Upper lobe of left lung (tissue), 6 donors: ENCODE data around the gene TMCO5A. TPM values are rescaled to one million over a fixed set of nuclear protein-coding genes. Genes with fewer than 3 reads are reported as not detected.

Experiments
- ATAC-seq, 2 donors: fragments of 200-7000 bp; cut with Tn5 transposase; one replicate each; pipeline ENCODE4 v1.9.1; 2022; ENCODE audit warnings: mild to moderate bottlenecking in 2 of 2, moderate library complexity in 2 of 2; ENCODE audit not compliant: low FRiP score in 2 of 2
- DNase-seq, 2 donors: peaks; one replicate each; pipeline ENCODE4 v3.0.0-alpha.2; 2019 to 2020
- H3K27ac ChIP-seq, 4 donors: fragments of 200-600 bp; sonication (generic); one replicate each; pipeline ENCODE4 v1.5.1; 2016 to 2019
- H3K27me3 ChIP-seq, 4 donors: fragments of 200-600 bp; sonication (generic); one replicate each; pipeline ENCODE4 v1.5.1; 2017 to 2019
- H3K36me3 ChIP-seq, 4 donors: fragments of 200-600 bp; sonication (generic); one replicate each; pipeline ENCODE4 v1.5.1; 2016 to 2019
- H3K4me1 ChIP-seq, 4 donors: fragments of 200-600 bp; sonication (generic); one replicate each; pipeline ENCODE4 v1.5.1; 2018 to 2019
- H3K4me3 ChIP-seq, 4 donors: fragments of 200-600 bp; sonication (generic); one replicate each; pipeline ENCODE4 v1.5.1; 2017 to 2019; ENCODE audit warnings: mild to moderate bottlenecking in 2 of 4, moderate library complexity in 1 of 4
- H3K9me3 ChIP-seq, 4 donors: fragments of 200-600 bp; sonication (generic); one replicate each; pipeline ENCODE4 v1.5.1; 2018 to 2019
- EP300 ChIP-seq, 4 donors: sonication (generic); formaldehyde crosslinking; IDR thresholded peaks; one replicate each; pipeline ENCODE4 v1.5.1; 2017; ENCODE audit warnings: antibody characterized with exemption in 4 of 4, control low read depth in 2 of 4
- POLR2A ChIP-seq, 4 donors: fragments of 450-650 bp; IDR thresholded peaks; one replicate each; pipeline ENCODE4 v1.5.1; 2016 to 2017; ENCODE audit warnings: antibody characterized with exemption in 4 of 4, mild to moderate bottlenecking in 2 of 4
- POLR2AphosphoS5 ChIP-seq, 2 donors: sonication (generic); formaldehyde crosslinking; IDR thresholded peaks; one replicate each; pipeline ENCODE4 v1.5.1; 2017; ENCODE audit warnings: antibody characterized with exemption in 2 of 2
- WGBS, 2 donors: methylation state at CpG; one replicate each; pipeline ENCODE4 v1.1.5; 2017 to 2018; 5-methylcytosine and 5-hydroxymethylcytosine counted together
- total RNA-seq, 6 donors: library from RNA; depleted of rRNA in 4 of 6; stranded (reverse); fragments of >200 nt in 4 of 6; gene quantifications; one replicate each; pipeline versions ENCODE4 v1.1.0 to v1.2.1, GENCODE V29; 2016 to 2021
- TF ChIP-seq, protein P1 (sequence below), 6 experiments: fragments of 450-650 bp in 4 of 6; fragments of 200-600 bp in 2 of 6; sonication (generic) in 2 of 6; IDR thresholded peaks; one replicate each; pipeline ENCODE4 v1.5.1; 2016 to 2019; ENCODE audit warnings: antibody characterized with exemption in 6 of 6
- donor health status: DM: no; HTN: no; CAD: no; lungs with moderate emphysema.
- donor health status: DM: no; HTN: yes; CAD: no; lungs with severe emphysema.

TMCO5A gene
- total RNA-seq, 6 donors from 2014 or later, result 2.0 TPM; not detected in 5

- TF ChIP-seq POLR2A (IDR thresholded peaks at IDR 0.05) (no peak), EP300 (IDR thresholded peaks at IDR 0.05) (no peak), POLR2AphosphoS5 (IDR thresholded peaks at IDR 0.05) (no peak)
- TF ChIP-seq, protein P1, sequence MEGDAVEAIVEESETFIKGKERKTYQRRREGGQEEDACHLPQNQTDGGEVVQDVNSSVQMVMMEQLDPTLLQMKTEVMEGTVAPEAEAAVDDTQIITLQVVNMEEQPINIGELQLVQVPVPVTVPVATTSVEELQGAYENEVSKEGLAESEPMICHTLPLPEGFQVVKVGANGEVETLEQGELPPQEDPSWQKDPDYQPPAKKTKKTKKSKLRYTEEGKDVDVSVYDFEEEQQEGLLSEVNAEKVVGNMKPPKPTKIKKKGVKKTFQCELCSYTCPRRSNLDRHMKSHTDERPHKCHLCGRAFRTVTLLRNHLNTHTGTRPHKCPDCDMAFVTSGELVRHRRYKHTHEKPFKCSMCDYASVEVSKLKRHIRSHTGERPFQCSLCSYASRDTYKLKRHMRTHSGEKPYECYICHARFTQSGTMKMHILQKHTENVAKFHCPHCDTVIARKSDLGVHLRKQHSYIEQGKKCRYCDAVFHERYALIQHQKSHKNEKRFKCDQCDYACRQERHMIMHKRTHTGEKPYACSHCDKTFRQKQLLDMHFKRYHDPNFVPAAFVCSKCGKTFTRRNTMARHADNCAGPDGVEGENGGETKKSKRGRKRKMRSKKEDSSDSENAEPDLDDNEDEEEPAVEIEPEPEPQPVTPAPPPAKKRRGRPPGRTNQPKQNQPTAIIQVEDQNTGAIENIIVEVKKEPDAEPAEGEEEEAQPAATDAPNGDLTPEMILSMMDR (IDR thresholded peaks at IDR 0.05), result no peak
- WGBS, 2 donors, result 43 to 50% methylated on average over 1 of the region's 1 CpG
- Histone ChIP-seq H3K27ac (no peak overlapping the region), H3K9me3 (no peaks in the 10 kb centered on the region), H3K4me1 (no peaks in the 10 kb centered on the region), H3K4me3 (no peak overlapping the region), H3K27me3 (no peaks in the 10 kb centered on the region), H3K36me3 (no peaks in the 10 kb centered on the region)
- DNase-seq (no peak), ATAC-seq (no peak)
These were observed 5.2 kb upstream of the TMCO5A start for GRCh38 chr15:37929238-37929637.

DNA sequence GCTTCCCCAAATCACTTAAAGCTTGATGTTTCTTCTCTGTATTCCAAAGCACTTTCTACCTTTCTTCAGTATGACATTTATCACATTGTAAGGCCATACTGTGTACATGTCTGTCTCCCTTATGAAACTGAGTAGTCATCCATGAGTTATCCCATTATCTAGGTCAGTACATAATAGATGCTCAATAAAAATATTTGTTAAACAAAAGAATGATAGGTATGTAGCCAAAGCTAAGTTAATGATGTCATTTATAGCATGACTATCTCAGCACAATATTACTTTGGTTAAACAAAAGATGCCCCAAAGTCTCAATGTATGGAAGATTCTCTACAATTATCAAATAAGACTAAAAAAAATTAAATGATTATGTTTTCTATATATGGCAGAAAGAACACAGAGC, 3.1 kb upstream of the TMCO5A start:
- no peak for TF ChIP-seq POLR2A (IDR thresholded peaks at IDR 0.05)
- TF ChIP-seq POLR2AphosphoS5 (IDR thresholded peaks at IDR 0.05), result no peak
- TF ChIP-seq EP300 (IDR thresholded peaks at IDR 0.05), result no peak
- TF ChIP-seq, protein P1 (IDR thresholded peaks at IDR 0.05), result no peak
- ATAC-seq (no peak), DNase-seq (no peak)
- Histone ChIP-seq H3K27me3 (no peaks in the 10 kb centered on the region), H3K9me3 (no peaks in the 10 kb centered on the region), H3K4me3 (no peak overlapping the region), H3K4me1 (no peaks in the 10 kb centered on the region), H3K36me3 (no peaks in the 10 kb centered on the region), H3K27ac (no peak overlapping the region)

GRCh38 chr15:37931868-37932267, 2.6 kb upstream of the TMCO5A start:
- WGBS, 2 donors, result 67% methylated on average over 1 of the region's 1 CpG
- no peaks in the 10 kb centered on the region for H3K4me1 ChIP-seq
- DNase-seq, result no peak
- ATAC-seq, result no peak
- no peak for TF ChIP-seq EP300 (IDR thresholded peaks at IDR 0.05)
- TF ChIP-seq, protein P1 (IDR thresholded peaks at IDR 0.05), result no peak
- TF ChIP-seq POLR2AphosphoS5 (IDR thresholded peaks at IDR 0.05), result no peak
- no peak for TF ChIP-seq POLR2A (IDR thresholded peaks at IDR 0.05)
- no peak overlapping the region for H3K4me3 ChIP-seq
- H3K27ac ChIP-seq, result no peak overlapping the region
- no peaks in the 10 kb centered on the region for H3K9me3 ChIP-seq
- H3K36me3 ChIP-seq, result no peaks in the 10 kb centered on the region
- H3K27me3 ChIP-seq, result no peaks in the 10 kb centered on the region

DNA sequence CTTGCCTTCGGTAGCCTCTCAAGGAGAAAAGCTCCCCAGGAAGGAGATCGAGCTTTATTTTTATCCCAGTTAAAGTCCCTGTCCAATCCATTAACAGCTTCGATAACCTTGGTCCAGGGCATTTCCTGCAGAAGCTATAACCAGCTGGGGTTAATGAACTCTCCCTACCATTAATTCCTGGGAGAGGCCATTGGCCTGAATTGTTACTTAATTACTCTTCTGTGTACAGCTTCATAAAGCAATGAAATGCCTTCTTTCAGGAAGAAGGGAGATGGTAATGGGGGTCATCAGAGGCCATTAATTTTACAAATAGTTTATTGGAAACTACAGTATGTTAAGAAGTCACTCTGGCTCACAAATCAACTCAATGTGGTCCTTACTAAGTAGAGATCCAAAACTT, 1.9 kb upstream of the TMCO5A start:
- TF ChIP-seq POLR2A (IDR thresholded peaks at IDR 0.05) (no peak), EP300 (IDR thresholded peaks at IDR 0.05) (no peak), POLR2AphosphoS5 (IDR thresholded peaks at IDR 0.05) (no peak)
- TF ChIP-seq, protein P1 (IDR thresholded peaks at IDR 0.05), result no peak
- DNase-seq, result no peak
- no peaks in the 10 kb centered on the region for H3K27me3 ChIP-seq
- no peaks in the 10 kb centered on the region for H3K4me1 ChIP-seq
- no peak overlapping the region for H3K27ac ChIP-seq
- ATAC-seq, result no peak
- H3K4me3 ChIP-seq, result no peak overlapping the region
- H3K36me3 ChIP-seq, result no peaks in the 10 kb centered on the region
- no peaks in the 10 kb centered on the region for H3K9me3 ChIP-seq
- WGBS, 2 donors, result 61 to 67% methylated on average over 3 of the region's 3 CpGs

DNA sequence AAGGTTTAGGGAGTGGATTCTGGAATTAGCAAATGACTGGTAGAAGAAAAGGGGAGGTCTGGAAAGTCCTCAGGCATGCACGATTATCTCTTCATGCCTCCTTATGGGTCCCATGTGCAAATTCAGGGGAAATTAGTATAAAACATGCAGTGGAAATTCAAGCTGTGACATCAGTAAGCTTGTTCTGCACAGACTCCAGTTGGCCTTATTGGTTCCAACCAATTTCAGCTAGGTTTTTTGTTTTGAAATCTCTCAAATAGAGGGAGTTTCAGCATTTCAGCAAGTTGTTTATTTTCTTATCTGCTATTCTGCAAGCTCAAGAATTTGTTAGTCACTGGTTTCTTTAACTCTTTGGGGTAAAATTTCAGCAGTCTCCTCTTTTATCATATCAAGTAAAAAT, 774 bp upstream of the TMCO5A start:
- DNase-seq (no peak), ATAC-seq (no peak)
- no peak overlapping the region for H3K27ac ChIP-seq
- H3K27me3 ChIP-seq, result no peaks in the 10 kb centered on the region
- H3K36me3 ChIP-seq, result no peaks in the 10 kb centered on the region
- H3K4me1 ChIP-seq, result no peaks in the 10 kb centered on the region
- H3K9me3 ChIP-seq, result no peaks in the 10 kb centered on the region
- TF ChIP-seq POLR2A (IDR thresholded peaks at IDR 0.05) (no peak), EP300 (IDR thresholded peaks at IDR 0.05) (no peak), POLR2AphosphoS5 (IDR thresholded peaks at IDR 0.05) (no peak)
- TF ChIP-seq, protein P1 (IDR thresholded peaks at IDR 0.05), result no peak
- WGBS, 2 donors, result 33 to 64% methylated on average over 1 of the region's 1 CpG
- H3K4me3 ChIP-seq, result no peak overlapping the region
